ENCODE data around the gene LUZP2.

LUZP2 gene

DNA sequence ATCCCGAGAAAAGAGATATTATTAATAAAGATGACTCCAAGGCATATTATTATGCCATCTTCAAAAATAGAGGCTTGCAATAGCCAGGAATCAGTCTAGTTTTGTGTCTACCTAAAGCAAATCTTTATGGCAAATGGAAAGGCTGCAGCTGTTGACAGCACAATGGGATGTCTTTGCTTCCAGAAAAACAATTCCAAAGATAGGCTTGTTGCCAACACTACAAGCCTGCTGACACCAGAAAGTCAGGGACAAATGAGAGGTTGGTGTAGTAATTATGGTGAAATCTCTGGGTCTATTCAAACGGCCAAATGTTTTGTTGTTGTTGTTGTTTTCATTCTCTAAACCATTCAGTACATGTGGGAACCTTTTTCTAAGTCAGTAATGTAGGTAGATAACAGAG is 101.8 kb downstream of the LUZP2 start:
- Histone ChIP-seq H3K27ac (ENCODE audit: low read depth, low read length) (no peak overlapping the region), H3K9ac (ENCODE audit: low read length) (no peak overlapping the region), H3K27me3 (ENCODE audit: control insufficient read depth in 1 of 2, insufficient read depth in 2 of 2, low read length in 2 of 2) (no peaks in the 10 kb centered on the region), H3K9me3 (ENCODE audit: low read length) (no peaks in the 10 kb centered on the region), H3K36me3 (ENCODE audit: insufficient read depth, low read length) (no peaks in the 10 kb centered on the region), H3K4me3 (ENCODE audit: low read depth in 1 of 2, low read length in 2 of 2) (no peak overlapping the region), H3K4me1 (ENCODE audit: insufficient read depth, low read length) (no peaks in the 10 kb centered on the region)

DNA sequence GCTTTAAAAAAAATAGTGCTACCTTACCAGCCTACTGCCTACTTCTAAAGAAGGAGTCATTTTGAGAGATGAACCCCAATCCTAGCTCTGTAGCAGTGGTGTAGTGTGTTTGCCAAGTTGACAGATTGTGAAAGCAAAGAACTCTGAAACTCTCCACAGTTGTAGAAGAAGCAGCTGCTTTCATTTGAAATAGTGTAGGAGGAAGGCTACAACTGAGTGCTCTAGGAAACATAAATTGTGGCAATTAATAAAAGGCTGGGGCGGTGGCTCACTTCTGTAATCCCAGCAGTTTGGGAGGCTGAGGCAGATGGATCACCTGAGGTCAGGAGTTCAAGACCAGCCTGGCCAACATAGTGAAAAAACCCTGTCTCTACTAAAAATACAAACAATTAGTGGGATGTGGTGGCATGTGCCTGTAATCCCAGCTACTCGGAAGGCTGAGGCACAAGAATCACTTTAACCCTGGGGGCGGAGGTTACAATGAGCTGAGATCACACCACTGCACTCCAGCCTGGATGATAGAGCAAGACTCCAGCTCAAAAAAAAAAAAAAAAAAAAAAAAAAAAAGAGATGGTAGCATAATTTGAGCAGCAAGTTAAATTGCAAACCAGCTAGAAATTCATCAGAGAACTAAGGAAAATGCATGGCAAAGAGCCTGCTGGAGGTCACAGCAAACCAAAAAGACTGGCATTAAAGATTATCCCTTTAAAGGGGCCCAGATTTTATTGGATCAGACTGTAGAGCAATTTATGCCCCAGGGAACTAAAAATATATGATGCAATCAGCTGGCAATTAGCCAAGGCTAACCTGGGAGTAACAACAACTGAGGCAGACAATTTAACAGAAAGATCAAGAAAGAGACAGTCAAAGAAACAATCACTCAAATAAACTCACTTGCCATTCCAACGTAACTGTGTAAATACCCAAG is 112.6 kb downstream of the LUZP2 start:
- no peak overlapping the region for H3K27ac ChIP-seq (ENCODE audit: low read depth, low read length)
- no peaks in the 10 kb centered on the region for H3K36me3 ChIP-seq (ENCODE audit: insufficient read depth, low read length)
- no peak overlapping the region for H3K4me3 ChIP-seq (ENCODE audit: low read depth in 1 of 2, low read length in 2 of 2)
- H3K9ac ChIP-seq (ENCODE audit: low read length): no peak overlapping the region
- H3K4me1 ChIP-seq (ENCODE audit: insufficient read depth, low read length): no peaks in the 10 kb centered on the region
- H3K9me3 ChIP-seq (ENCODE audit: low read length): no peaks in the 10 kb centered on the region
- H3K27me3 ChIP-seq (ENCODE audit: control insufficient read depth in 1 of 2, insufficient read depth in 2 of 2, low read length in 2 of 2): no peaks in the 10 kb centered on the region

DNA sequence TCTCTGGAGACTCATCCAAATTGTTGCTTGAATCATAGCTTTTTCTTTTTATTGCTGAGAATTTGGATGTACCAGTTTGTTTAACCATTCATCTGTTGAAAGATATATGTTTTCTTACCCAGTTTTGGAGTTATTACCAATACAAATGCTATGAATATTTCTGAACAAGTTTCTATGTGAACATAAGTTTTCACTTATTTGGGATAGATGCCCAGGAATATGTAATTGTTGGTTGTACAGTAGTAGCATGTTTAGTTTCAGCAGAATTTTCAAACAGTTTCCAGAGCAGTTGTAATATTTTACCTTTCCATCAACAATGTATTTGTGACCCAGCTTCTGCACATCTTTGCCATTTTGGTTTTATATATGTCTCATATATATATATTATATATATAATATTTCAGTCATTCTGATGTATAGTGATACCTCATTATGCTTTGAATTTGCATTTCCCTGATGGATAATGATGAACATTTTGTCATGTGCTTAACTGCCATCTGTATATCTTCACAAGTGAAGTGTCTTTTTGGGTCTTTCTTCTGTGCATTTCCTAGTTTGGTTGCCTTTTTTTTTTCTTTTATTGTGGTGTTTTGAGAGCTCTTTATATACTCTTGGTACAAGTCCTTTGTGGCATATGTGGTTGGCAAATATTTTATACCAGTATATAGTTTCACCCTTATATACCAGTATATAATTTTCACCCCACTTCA is 118.8 kb downstream of the LUZP2 start:
- Histone ChIP-seq H3K4me1 (ENCODE audit: insufficient read depth, low read length) (no peaks in the 10 kb centered on the region), H3K27me3 (ENCODE audit: control insufficient read depth in 1 of 2, insufficient read depth in 2 of 2, low read length in 2 of 2) (no peaks in the 10 kb centered on the region), H3K9me3 (ENCODE audit: low read length) (no peaks in the 10 kb centered on the region), H3K9ac (ENCODE audit: low read length) (no peak overlapping the region), H3K4me3 (ENCODE audit: low read depth in 1 of 2, low read length in 2 of 2) (no peak overlapping the region), H3K27ac (ENCODE audit: low read depth, low read length) (no peak overlapping the region), H3K36me3 (ENCODE audit: insufficient read depth, low read length) (no peaks in the 10 kb centered on the region)

GRCh38 chr11:24617856-24618255 is 121.0 kb downstream of the LUZP2 start:
- Histone ChIP-seq H3K9me3 (ENCODE audit: low read length) (no peaks in the 10 kb centered on the region), H3K27me3 (ENCODE audit: control insufficient read depth in 1 of 2, insufficient read depth in 2 of 2, low read length in 2 of 2) (no peaks in the 10 kb centered on the region), H3K4me1 (ENCODE audit: insufficient read depth, low read length) (no peaks in the 10 kb centered on the region), H3K27ac (ENCODE audit: low read depth, low read length) (no peak overlapping the region), H3K4me3 (ENCODE audit: low read depth in 1 of 2, low read length in 2 of 2) (no peak overlapping the region), H3K36me3 (ENCODE audit: insufficient read depth, low read length) (no peaks in the 10 kb centered on the region), H3K9ac (ENCODE audit: low read length) (no peak overlapping the region)

DNA sequence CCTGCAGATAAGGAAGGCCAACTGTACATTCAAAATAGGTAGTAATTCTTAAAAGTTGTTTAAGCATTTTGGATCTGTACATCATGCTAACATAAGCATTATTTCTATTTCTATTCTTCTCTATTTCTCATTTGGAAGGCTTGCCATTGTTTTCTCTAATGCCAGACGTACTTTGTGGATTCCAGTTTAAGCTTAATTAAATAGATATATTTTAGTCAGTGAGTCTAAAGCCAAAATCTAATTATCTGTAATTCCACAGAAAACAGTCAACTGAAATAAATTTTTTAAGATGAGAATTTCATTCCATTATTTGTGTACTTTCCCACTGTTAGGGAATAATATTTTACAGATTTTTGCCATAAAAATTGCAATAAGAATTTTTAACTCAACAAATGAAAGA is 123.0 kb downstream of the LUZP2 start:
- H3K36me3 ChIP-seq (ENCODE audit: insufficient read depth, low read length): no peaks in the 10 kb centered on the region
- no peak overlapping the region for H3K27ac ChIP-seq (ENCODE audit: low read depth, low read length)
- no peaks in the 10 kb centered on the region for H3K9me3 ChIP-seq (ENCODE audit: low read length)
- no peaks in the 10 kb centered on the region for H3K4me1 ChIP-seq (ENCODE audit: insufficient read depth, low read length)
- no peak overlapping the region for H3K4me3 ChIP-seq (ENCODE audit: low read depth in 1 of 2, low read length in 2 of 2)
- H3K27me3 ChIP-seq (ENCODE audit: control insufficient read depth in 1 of 2, insufficient read depth in 2 of 2, low read length in 2 of 2): no peaks in the 10 kb centered on the region
- H3K9ac ChIP-seq (ENCODE audit: low read length): no peak overlapping the region

DNA sequence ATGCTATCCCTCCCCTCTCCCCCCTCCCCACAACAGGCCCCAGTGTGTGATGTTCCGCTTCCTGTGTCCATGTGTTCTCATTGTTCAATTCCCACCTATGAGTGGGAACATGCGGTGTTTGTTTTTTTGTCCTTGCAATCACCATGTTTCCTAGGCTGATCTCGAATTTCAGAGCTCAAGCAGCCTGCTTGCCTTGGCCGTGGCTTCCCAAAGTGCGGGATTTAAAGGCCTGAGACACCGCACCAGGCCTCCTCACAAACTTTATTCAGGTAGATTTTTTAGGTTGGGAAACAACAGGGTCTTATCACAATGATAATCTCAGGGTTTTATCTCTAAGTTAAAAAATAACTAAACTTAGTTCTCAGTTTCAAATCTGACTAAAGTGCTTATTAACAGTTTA is 125.4 kb downstream of the LUZP2 start:
- Histone ChIP-seq H3K4me1 (ENCODE audit: insufficient read depth, low read length) (no peaks in the 10 kb centered on the region), H3K4me3 (ENCODE audit: low read depth in 1 of 2, low read length in 2 of 2) (no peak overlapping the region), H3K27ac (ENCODE audit: low read depth, low read length) (no peak overlapping the region), H3K9me3 (ENCODE audit: low read length) (no peaks in the 10 kb centered on the region), H3K9ac (ENCODE audit: low read length) (no peak overlapping the region), H3K27me3 (ENCODE audit: control insufficient read depth in 1 of 2, insufficient read depth in 2 of 2, low read length in 2 of 2) (no peaks in the 10 kb centered on the region), H3K36me3 (ENCODE audit: insufficient read depth, low read length) (no peaks in the 10 kb centered on the region)

DNA sequence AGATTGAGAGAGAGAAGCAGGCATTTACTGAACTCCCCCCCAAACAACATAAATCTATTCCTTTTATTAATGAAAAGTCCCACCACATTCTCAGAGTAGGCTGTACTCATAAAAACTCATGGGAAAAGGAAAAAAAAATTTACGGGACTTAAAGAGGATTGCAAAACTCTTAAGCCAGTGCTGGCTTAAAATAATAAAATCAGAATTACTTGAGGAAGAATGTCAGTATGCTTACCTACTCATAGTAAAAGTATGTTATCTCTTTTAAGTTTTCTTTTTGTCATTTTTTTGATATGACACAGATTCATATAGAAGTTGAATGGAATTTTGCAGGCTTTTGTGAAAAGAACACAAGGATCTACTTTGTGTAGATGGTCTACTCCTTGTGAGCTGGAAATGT is 126.3 kb downstream of the LUZP2 start:
- no peaks in the 10 kb centered on the region for H3K9me3 ChIP-seq (ENCODE audit: low read length)
- no peak overlapping the region for H3K4me3 ChIP-seq (ENCODE audit: low read depth in 1 of 2, low read length in 2 of 2)
- H3K36me3 ChIP-seq (ENCODE audit: insufficient read depth, low read length): no peaks in the 10 kb centered on the region
- no peaks in the 10 kb centered on the region for H3K27me3 ChIP-seq (ENCODE audit: control insufficient read depth in 1 of 2, insufficient read depth in 2 of 2, low read length in 2 of 2)
- no peak overlapping the region for H3K27ac ChIP-seq (ENCODE audit: low read depth, low read length)
- no peak overlapping the region for H3K9ac ChIP-seq (ENCODE audit: low read length)
- no peaks in the 10 kb centered on the region for H3K4me1 ChIP-seq (ENCODE audit: insufficient read depth, low read length)

DNA sequence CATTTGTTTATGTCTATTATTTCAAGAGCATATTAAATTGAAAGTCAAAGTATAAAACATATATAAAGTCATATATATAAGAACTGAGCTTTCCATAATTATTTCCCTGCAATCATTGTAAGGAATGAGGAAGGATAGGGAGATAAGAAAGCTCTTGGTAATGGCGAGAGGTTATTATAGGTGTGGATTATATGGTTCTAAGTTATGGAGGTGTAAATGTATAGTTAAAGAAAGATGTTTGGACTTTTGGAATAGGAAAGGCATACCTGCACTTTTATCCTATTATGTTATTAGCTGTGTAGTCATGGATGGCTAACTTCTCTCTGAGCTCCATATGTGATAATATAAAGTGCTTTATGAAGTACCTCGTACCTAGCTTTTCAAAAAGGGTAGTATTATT is 127.6 kb downstream of the LUZP2 start:
- no peaks in the 10 kb centered on the region for H3K27me3 ChIP-seq (ENCODE audit: control insufficient read depth in 1 of 2, insufficient read depth in 2 of 2, low read length in 2 of 2)
- H3K9me3 ChIP-seq (ENCODE audit: low read length): no peaks in the 10 kb centered on the region
- H3K36me3 ChIP-seq (ENCODE audit: insufficient read depth, low read length): no peaks in the 10 kb centered on the region
- no peaks in the 10 kb centered on the region for H3K4me1 ChIP-seq (ENCODE audit: insufficient read depth, low read length)
- no peak overlapping the region for H3K9ac ChIP-seq (ENCODE audit: low read length)
- H3K4me3 ChIP-seq (ENCODE audit: low read depth in 1 of 2, low read length in 2 of 2): no peak overlapping the region
- no peak overlapping the region for H3K27ac ChIP-seq (ENCODE audit: low read depth, low read length)

- no peaks in the 10 kb centered on the region for H3K27me3 ChIP-seq (ENCODE audit: control insufficient read depth in 1 of 2, insufficient read depth in 2 of 2, low read length in 2 of 2)
- H3K4me1 ChIP-seq (ENCODE audit: insufficient read depth, low read length): no peaks in the 10 kb centered on the region
- no peak overlapping the region for H3K9ac ChIP-seq (ENCODE audit: low read length)
- no peaks in the 10 kb centered on the region for H3K36me3 ChIP-seq (ENCODE audit: insufficient read depth, low read length)
- H3K27ac ChIP-seq (ENCODE audit: low read depth, low read length): no peak overlapping the region
- H3K9me3 ChIP-seq (ENCODE audit: low read length): no peaks in the 10 kb centered on the region
- no peak overlapping the region for H3K4me3 ChIP-seq (ENCODE audit: low read depth in 1 of 2, low read length in 2 of 2)
Observed at GRCh38 chr11:24625975-24626374, 129.1 kb downstream of the LUZP2 start.

DNA sequence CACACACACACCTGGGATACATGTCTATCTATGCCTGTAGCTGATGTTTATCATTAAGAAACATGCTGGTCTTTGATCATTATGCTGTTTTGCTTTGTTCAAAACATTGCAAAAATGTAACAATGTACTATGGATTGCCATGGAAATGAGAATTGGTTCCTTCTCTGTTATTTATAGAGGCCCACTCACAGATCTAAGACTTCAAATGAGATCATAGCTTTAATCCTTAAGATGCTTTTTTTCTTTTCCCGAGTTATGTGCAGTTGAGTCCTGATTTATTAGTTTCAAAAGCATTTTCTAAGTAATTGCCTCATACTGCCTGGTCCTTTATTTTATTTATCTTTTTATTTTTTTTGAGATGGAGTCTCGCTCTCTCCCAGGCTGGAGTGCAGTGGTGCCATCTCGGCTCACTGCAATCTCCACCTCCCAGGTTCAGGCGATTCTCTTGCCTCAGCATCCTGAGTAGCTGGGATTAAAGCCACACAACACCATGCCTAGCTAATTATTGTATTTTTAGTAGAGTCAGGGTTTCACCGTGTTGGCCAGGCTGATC is 131.4 kb downstream of the LUZP2 start:
- no peak overlapping the region for H3K27ac ChIP-seq (ENCODE audit: low read depth, low read length)
- H3K4me1 ChIP-seq (ENCODE audit: insufficient read depth, low read length): no peaks in the 10 kb centered on the region
- H3K9ac ChIP-seq (ENCODE audit: low read length): no peak overlapping the region

DNA sequence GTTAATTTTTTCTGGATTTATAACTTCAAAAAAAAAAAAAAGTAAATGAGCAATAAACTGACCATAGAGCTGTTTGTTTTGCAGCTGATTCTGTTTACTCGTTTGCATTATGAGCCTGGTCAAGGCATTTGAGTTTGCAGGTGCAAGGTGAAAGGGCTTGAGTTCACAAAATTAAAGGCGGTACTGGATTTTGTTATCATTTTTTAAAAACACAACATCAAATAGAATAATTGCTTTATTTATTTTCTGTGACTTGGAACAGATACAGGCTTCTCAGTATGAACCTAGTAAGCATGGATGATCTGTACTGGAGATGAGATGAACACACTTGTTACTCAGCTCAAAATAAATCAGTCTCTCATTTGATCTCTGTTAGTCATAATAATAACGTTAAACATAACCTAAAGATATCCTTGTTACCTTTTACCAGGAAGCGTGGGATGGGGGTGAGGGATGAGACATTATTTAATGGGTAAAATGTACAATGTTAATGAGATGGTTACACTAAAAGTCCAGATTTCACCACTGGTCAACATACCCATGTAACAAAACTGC is 137.8 kb downstream of the LUZP2 start:
- Histone ChIP-seq H3K4me3 (ENCODE audit: low read depth in 1 of 2, low read length in 2 of 2) (no peak overlapping the region), H3K27ac (ENCODE audit: low read depth, low read length) (no peak overlapping the region), H3K36me3 (ENCODE audit: insufficient read depth, low read length) (no peaks in the 10 kb centered on the region), H3K9me3 (ENCODE audit: low read length) (no peaks in the 10 kb centered on the region), H3K9ac (ENCODE audit: low read length) (no peak overlapping the region), H3K27me3 (ENCODE audit: control insufficient read depth in 1 of 2, insufficient read depth in 2 of 2, low read length in 2 of 2) (no peaks in the 10 kb centered on the region), H3K4me1 (ENCODE audit: insufficient read depth, low read length) (no peaks in the 10 kb centered on the region)

More for the DNA sequence above, 131.4 kb downstream of the LUZP2 start:
- no peak overlapping the region for H3K4me3 ChIP-seq (ENCODE audit: low read depth in 1 of 2, low read length in 2 of 2)
- no peaks in the 10 kb centered on the region for H3K27me3 ChIP-seq (ENCODE audit: control insufficient read depth in 1 of 2, insufficient read depth in 2 of 2, low read length in 2 of 2)
- no peaks in the 10 kb centered on the region for H3K36me3 ChIP-seq (ENCODE audit: insufficient read depth, low read length)
- no peaks in the 10 kb centered on the region for H3K9me3 ChIP-seq (ENCODE audit: low read length)

All from muscle layer of colon (tissue), 2 donors.